ENCODE data around the gene TMEM205. TPM values are rescaled to one million over a fixed set of nuclear protein-coding genes. Genes with fewer than 3 reads are reported as not detected.
A peak's percentile ranks its signal among the peaks of the same experiment; 100 is the strongest.

Gene TMEM205
- total and polyA plus RNA-seq, 10 of the 15 experiments (the other 5 are each of a cell fraction or from before 2014, with no cell fraction given), result 27.8 to 144 (median 88.3) TPM

- TF ChIP-seq, protein P1, sequence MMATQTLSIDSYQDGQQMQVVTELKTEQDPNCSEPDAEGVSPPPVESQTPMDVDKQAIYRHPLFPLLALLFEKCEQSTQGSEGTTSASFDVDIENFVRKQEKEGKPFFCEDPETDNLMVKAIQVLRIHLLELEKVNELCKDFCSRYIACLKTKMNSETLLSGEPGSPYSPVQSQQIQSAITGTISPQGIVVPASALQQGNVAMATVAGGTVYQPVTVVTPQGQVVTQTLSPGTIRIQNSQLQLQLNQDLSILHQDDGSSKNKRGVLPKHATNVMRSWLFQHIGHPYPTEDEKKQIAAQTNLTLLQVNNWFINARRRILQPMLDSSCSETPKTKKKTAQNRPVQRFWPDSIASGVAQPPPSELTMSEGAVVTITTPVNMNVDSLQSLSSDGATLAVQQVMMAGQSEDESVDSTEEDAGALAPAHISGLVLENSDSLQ (IDR thresholded peaks at IDR 0.05), result no peak
- TF ChIP-seq MTA3 (IDR thresholded peaks at IDR 0.05; ENCODE audit: borderline replicate concordance, low read length), result 0 out of 2 replicates have a peak, but pooled peaks have one; percentile 34
- peak; percentile 34 for TF ChIP-seq FOS (IDR thresholded peaks at IDR 0.05; ENCODE audit: borderline replicate concordance, extremely low read depth, insufficient read length)
- no peak for TF ChIP-seq PML (IDR thresholded peaks at IDR 0.05; ENCODE audit: low read length)
- TF ChIP-seq MTA2 (IDR thresholded peaks at IDR 0.05; ENCODE audit: low read depth), result no peak
- peak; percentile 56; the same call in 1 of the 2 replicates for TF ChIP-seq SPI1 (IDR thresholded peaks at IDR 0.05; ENCODE audit: borderline replicate concordance, insufficient read depth, low read depth, low read length)
- TF ChIP-seq YBX1 (IDR thresholded peaks at IDR 0.05), result no peak
- peak; percentile 42 for TF ChIP-seq RUNX3 (IDR thresholded peaks at IDR 0.05; ENCODE audit: low read length)
- no peak for TF ChIP-seq LARP7 (IDR thresholded peaks at IDR 0.05)
- TF ChIP-seq ZNF384 (IDR thresholded peaks at IDR 0.05; ENCODE audit: borderline replicate concordance, low read depth, low read length), result no peak
- no peak for TF ChIP-seq RBBP5 (conservative IDR thresholded peaks at IDR 0.05)
- TF ChIP-seq GABPA (IDR thresholded peaks at IDR 0.05; ENCODE audit: low read depth), result no peak
These were observed 31.2 kb upstream of the TMEM205 start (continued) for GRCh38 chr19:11377237-11377636.
